HCT116 (cell line): ENCODE data around the gene LRIG1. TPM values are rescaled to one million over a fixed set of nuclear protein-coding genes. Genes with fewer than 3 reads are reported as not detected.

Source experiments
- ATAC-seq: fragments of 200-7000 bp; cut with Tn5 transposase; 2 replicates; pipeline ENCODE4 v1.9.1; 2020; ENCODE audit warnings: mild to moderate bottlenecking, moderate library complexity
- BruUV-seq: library from RNA; stranded (reverse); fragments of 400-500 nt; replicated peaks from 2 replicates; lab custom pipeline; 2021; lab: Mats Ljungman, UMichigan
- CTCF ChIA-PET: fragments of 300-600 bp; sonication (Branson Sonifier 250); formaldehyde crosslinking; loops from one replicate; lab custom pipeline; 2021; ENCODE audit warnings: antibody characterized with exemption; lab: Charles Lee
- POLR2A ChIA-PET: fragments of 300-600, 350-600 bp; sonication (Branson Sonifier 250); formaldehyde crosslinking; loops from one replicate; lab custom pipeline; 2021; ENCODE audit warnings: antibody characterized with exemption; lab: Charles Lee
- RAD21 ChIA-PET, 2 experiments: fragments of 300-600 bp; sonication (Branson Sonifier 250); formaldehyde crosslinking; loops; one replicate each; lab custom pipeline; 2023; ENCODE audit warnings: low total read pairs in 2 of 2; ENCODE audit not compliant: uncharacterized antibody in 2 of 2, unreplicated experiment in 2 of 2, low non-redundant PET in 1 of 2; lab: Charles Lee
- DNase-seq: peaks from one replicate; pipeline ENCODE4 v3.0.0-alpha.2; 2010; ENCODE audit warnings: low read depth, low spot score
- H2AFZ ChIP-seq: fragments of 200-600 bp; shearing (Covaris generic), sonication (generic); 2 replicates; pipeline ENCODE4 v1.6.1; 2017; ENCODE audit warnings: low read depth, mixed run types, mixed read lengths, antibody characterized with exemption, low read length; ENCODE audit not compliant: poor library complexity, severe bottlenecking
- H3K27ac ChIP-seq: 2 replicates; pipeline ENCODE4 v1.5.1; 2012; ENCODE audit warnings: low read depth, low read length
- H3K27me3 ChIP-seq: fragments of 200-600 bp; sonication (generic); 2 replicates; pipeline ENCODE4 v1.6.1; 2016; ENCODE audit warnings: mixed run types, low read length, mixed read lengths; ENCODE audit not compliant: insufficient read depth
- H3K36me3 ChIP-seq, 2 experiments: fragments of 200-500 bp in 1 of 2; fragments of 200-600 bp in 1 of 2; sonication (Bioruptor generic) in 1 of 2; sonication (generic) in 1 of 2; 2 replicates each; pipeline versions ENCODE4 v1.5.1 to v1.6.1; 2014 to 2016; ENCODE audit warnings: low read length in 2 of 2, inconsistent platforms in 1 of 2, mixed read lengths in 1 of 2, mixed run types in 1 of 2; ENCODE audit not compliant: insufficient read depth in 2 of 2, control insufficient read depth in 1 of 2
- H3K4me1 ChIP-seq, 2 experiments: fragments of 200-600 bp in 1 of 2; sonication (generic) in 1 of 2; 2 replicates each; pipeline versions ENCODE4 v1.5.1 to v1.6.1; 2012 to 2017; ENCODE audit warnings: low read length in 2 of 2, inconsistent platforms in 1 of 2, mild to moderate bottlenecking in 1 of 2, mixed read lengths in 1 of 2, mixed run types in 1 of 2, moderate library complexity in 1 of 2; ENCODE audit not compliant: insufficient read depth in 2 of 2, control insufficient read depth in 1 of 2
- H3K4me2 ChIP-seq: fragments of 200-600 bp; sonication (generic); 2 replicates; pipeline ENCODE4 v1.6.1; 2017; ENCODE audit warnings: mixed run types, low read length, mixed read lengths
- H3K4me3 ChIP-seq, 2 experiments: fragments of 200-600 bp in 1 of 2; sonication (generic) in 1 of 2; replicated peaks in 1 of 2; 2 replicates each; pipeline ENCODE4 v1.5.1; 2011 to 2016; ENCODE audit warnings: low read length in 2 of 2, control low read depth in 1 of 2, low read depth in 1 of 2, mild to moderate bottlenecking in 1 of 2, mixed read lengths in 1 of 2, mixed run types in 1 of 2
- H3K79me2 ChIP-seq: fragments of 200-600 bp; sonication (generic); 2 replicates; pipeline ENCODE4 v1.6.1; 2017; ENCODE audit warnings: mild to moderate bottlenecking, mixed run types, low read length, moderate library complexity, mixed read lengths; ENCODE audit not compliant: insufficient read depth
- H3K9ac ChIP-seq: fragments of 200-600 bp; sonication (generic); 2 replicates; pipeline ENCODE4 v1.6.1; 2016; ENCODE audit warnings: low read length, mixed read lengths
- H3K9me2 ChIP-seq: fragments of 200-600 bp; sonication (generic), shearing (Covaris generic); 2 replicates; pipeline ENCODE4 v1.6.1; 2017; ENCODE audit warnings: mixed run types, mild to moderate bottlenecking, moderate library complexity; ENCODE audit not compliant: insufficient read depth
- H3K9me3 ChIP-seq, 2 experiments: fragments of 200-500 bp in 1 of 2; fragments of 200-600 bp in 1 of 2; sonication (Bioruptor generic) in 1 of 2; sonication (generic) in 1 of 2; 2 replicates each; pipeline ENCODE4 v1.6.1; 2014 to 2017; ENCODE audit warnings: low read length in 2 of 2, mixed read lengths in 2 of 2, inconsistent platforms in 1 of 2, low read depth in 1 of 2, mild to moderate bottlenecking in 1 of 2, mixed run types in 1 of 2, moderate library complexity in 1 of 2; ENCODE audit not compliant: control insufficient read depth in 1 of 2, insufficient read depth in 1 of 2
- H4K20me1 ChIP-seq: fragments of 200-600 bp; sonication (generic), shearing (Covaris generic); 2 replicates; pipeline ENCODE4 v1.6.1; 2017; ENCODE audit warnings: mixed run types, mild to moderate bottlenecking, moderate library complexity; ENCODE audit not compliant: insufficient read depth
- ELF1 ChIP-seq: IDR thresholded peaks from 2 replicates; pipeline ENCODE4 v1.6.1; 2012; ENCODE audit warnings: low read depth, borderline replicate concordance
- RAD21 ChIP-seq: IDR thresholded peaks from 2 replicates; pipeline ENCODE4 v1.6.1; 2012; ENCODE audit warnings: low read depth, mild to moderate bottlenecking
- SIN3A ChIP-seq: IDR thresholded peaks from 2 replicates; pipeline ENCODE4 v1.6.1; 2012; ENCODE audit warnings: low read depth
- SRF ChIP-seq: IDR thresholded peaks from 2 replicates; pipeline ENCODE4 v1.6.1; 2012; ENCODE audit warnings: low read depth
- YY1 ChIP-seq: IDR thresholded peaks from 2 replicates; pipeline ENCODE4 v1.6.1; 2011; ENCODE audit warnings: low read length, low read depth, moderate library complexity, mild to moderate bottlenecking; ENCODE audit not compliant: insufficient replicate concordance; ENCODE audit errors: extremely low read depth
- ZFX ChIP-seq: fragments of 450-650 bp; IDR thresholded peaks from 2 replicates; pipeline ENCODE4 v1.6.1; 2017
- ZNF274 ChIP-seq: fragments of 200-500 bp; sonication (Bioruptor generic); IDR thresholded peaks from 2 replicates; pipeline ENCODE4 v1.6.1; 2014; ENCODE audit warnings: mild to moderate bottlenecking, low read depth, low read length, inconsistent platforms
- intact Hi-C: fragments of 100-400 bp; cut with micrococcal nuclease; formaldehyde crosslinking; loops from 2 replicates; pipeline ENCODE4 v1.10.0; 2022
- total RNA-seq: library from RNA; stranded (reverse); gene quantifications from one replicate; pipeline ENCODE4 v1.2.1, GENCODE V29; 2021; ENCODE audit not compliant: unreplicated experiment
- TF ChIP-seq, protein P1 (sequence below): IDR thresholded peaks from 2 replicates; pipeline ENCODE4 v1.6.1; 2012

LRIG1 gene
- total RNA-seq, 1 experiment from 2014 or later = 3.1 TPM

DNA sequence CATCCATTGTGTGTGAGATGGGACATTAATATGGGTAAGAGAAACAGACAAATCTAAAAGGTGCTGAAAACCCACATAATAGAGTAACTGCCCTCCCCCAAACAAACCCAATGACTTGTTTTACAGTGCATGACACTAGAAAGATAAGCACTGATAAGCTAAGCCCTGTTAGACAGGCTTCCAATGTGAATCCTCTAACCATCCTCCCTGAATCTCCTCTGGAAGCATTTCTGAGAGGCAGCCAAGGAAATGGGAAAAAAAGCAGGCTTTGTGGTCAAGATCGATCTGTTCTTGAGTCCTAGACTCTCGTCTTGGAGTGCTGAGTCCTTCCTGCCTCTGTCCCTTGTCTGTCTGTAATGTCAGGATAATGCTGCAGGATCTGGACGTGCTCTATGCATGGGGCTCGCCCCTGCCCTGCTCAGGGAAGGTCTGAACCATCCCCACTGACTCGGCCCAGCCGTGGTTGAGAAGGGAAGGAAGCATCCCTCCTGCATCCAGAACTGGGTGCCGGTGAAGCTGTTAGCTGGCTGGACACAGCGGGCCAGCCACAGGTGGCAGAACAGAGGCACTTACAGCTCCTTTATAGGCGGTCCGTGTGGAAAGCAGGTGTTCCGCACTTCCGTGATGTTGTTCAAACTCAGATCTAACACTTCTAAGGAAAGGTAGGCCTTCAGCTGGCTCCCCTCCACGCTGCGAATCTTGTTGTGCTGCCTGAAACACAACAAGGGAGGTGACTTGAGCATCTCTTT is 84.1 kb downstream of the LRIG1 start (continued):
- no peak for TF ChIP-seq YY1

DNA sequence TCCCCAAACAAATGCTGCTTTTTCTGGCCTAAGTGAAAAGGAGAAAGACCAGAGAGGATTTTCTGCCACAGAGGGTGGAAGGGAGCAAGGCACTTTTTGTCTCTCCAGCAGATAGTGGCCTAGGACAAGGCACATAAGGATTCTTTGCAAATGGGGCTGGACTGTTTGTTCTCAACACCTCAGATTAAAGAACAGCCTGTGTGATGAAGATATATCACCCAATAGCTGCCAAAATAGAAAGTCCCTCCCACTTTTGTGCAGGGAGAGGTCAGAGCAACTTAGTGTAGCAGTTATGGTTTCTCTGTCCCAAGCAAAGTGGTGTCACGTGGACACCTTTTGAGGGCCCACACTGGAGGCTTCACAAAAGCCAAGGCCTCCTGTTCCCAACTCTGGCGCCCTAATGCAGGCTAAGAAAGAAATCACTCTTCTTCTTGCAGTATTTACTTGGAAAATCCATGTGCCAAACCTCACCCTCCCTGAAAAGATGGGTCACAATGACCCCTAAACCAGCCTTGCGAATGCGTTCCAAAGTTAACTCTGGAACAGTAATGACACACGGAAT is 84.9 kb downstream of the LRIG1 start:
- H3K27ac ChIP-seq = no peak overlapping the region
- no peak overlapping the region for H3K9ac ChIP-seq
- H3K4me3 ChIP-seq = no peak overlapping the region
- intact Hi-C loops = no loop called here
- H3K9me2 ChIP-seq = no peaks in the 10 kb centered on the region
- no peaks in the 10 kb centered on the region for H3K27me3 ChIP-seq
- ChIA-PET RAD21 (no interaction called here), POLR2A (no interaction called here)
- no peaks in the 10 kb centered on the region for H3K9me3 ChIP-seq
- no peaks in the 10 kb centered on the region for H4K20me1 ChIP-seq
- H2AFZ ChIP-seq = no peak overlapping the region
- no peak for DNase-seq
- no peak for TF ChIP-seq ZFX
- TF ChIP-seq ZNF274 = no peak
- no peak for TF ChIP-seq SRF
- TF ChIP-seq RAD21 = no peak
- no peak for TF ChIP-seq SIN3A
- TF ChIP-seq, protein P1, sequence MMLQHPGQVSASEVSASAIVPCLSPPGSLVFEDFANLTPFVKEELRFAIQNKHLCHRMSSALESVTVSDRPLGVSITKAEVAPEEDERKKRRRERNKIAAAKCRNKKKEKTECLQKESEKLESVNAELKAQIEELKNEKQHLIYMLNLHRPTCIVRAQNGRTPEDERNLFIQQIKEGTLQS = no peak
- no peak for TF ChIP-seq ELF1
- TF ChIP-seq, all 23 proteins: peak for 0
- no peaks in the 10 kb centered on the region for H3K4me1 ChIP-seq
- CTCF ChIA-PET = no interaction called here
- H3K4me2 ChIP-seq = no peak overlapping the region
- BruUV-seq = no TSS peak
- no peaks in the 10 kb centered on the region for H3K79me2 ChIP-seq
- H3K36me3 ChIP-seq = no peaks in the 10 kb centered on the region
- ATAC-seq = no peak
